Left kidney (tissue), 2 donors: ENCODE measurements around the gene PER2. TPM values are rescaled to one million over a fixed set of nuclear protein-coding genes. Genes with fewer than 3 reads are reported as not detected.

Experiments used
- DNase-seq: peaks from one replicate; pipeline ENCODE4 v3.0.0-alpha.2; 2013
- polyA plus RNA-seq: library from polyadenylated mRNA; unstranded; fragments of 120-200 nt; gene quantifications from one replicate; pipeline ENCODE4 v1.2.1, GENCODE V29; 2013; ENCODE audit not compliant: insufficient read length

Gene PER2
- polyA plus RNA-seq, 1 donor = 8.2 TPM

DNA sequence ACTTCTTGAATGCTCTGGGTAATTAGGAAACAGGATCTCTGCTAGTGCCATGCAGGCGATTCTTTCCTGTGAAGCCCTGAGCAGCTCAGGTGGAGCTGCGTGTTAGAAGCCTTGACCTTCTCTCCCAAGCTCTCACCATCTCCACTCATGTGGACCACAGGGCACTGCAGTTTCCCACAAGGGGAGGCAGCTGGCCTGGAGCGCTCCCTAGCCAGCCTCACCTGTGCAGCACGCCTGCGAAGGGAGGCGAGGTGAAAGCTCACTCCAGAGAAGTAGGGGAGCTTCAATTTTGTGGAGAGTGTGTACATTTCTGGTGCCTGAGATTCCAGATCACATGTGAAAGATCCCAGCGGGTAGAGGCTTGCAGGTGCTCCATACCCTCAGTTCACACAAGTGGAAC, 37.5 kb downstream of the PER2 start:
- no peak for DNase-seq

DNA sequence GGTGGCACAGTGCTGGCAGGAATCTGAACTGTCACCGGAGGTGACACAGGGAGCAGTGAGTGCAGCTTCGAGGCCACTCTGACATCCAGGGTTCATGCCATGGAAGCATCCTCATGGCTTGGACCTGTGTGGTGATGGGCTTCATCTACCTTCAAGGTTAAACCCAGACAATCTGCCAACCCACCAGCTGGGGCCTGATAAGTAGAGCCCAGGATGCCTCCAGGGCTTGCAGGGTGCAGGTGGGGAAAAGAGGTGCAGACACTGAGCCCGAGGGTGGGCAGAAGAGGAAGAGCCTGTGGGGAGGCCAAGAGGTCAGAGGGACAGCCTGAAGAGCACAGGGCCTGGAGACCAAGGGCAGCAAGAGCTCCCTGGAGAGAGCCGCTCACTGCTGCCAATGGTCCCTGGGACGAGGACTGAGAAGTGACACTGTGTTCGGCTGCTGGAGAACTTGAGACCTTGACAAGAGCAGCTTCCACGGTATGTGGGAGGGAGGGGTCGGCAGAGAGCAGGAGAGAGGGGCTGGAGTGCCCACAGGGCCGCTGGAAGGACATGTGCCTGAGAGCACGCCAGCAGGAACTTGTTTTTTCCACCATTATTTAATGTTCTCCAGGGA, 40.5 kb downstream of the PER2 start:
- DNase-seq = no peak

DNA sequence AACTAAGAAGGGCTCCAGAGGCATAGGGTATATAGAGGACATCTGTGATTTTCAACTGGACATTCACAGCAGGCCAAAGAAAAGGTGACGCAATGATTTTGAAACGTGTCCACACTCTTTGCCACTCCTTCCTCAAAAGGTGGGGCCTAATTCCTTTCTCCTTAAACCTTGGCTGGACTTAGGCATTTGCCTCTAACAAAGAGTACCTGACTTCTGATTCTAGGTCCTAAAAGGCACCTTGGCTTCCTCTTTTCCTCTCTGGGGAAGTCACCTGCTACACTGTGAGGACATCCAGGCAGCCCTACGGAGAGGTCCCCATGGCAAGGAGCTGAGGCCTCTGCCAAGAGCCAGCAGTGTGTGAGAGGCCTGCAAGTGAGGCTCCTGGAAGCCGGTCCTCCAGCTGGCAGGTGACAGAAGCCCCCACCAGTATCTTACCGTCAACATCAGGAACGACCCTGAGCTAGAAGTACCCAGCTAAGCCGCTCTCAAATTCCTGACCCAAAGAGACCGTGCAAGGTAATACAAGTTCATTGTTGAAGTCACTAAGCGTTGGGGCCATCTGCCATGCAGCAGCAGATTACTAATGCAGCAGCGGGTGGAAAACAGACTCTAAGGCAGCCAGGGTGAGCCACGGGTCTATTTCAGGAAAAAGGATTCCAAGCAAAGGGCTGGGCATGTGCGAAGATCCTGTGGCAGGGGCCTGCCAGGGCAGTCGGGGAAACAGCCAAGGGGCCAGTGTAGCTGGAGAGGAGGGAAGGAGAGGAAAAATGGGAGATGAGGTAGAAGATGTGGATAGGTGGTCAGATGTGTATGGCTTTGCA, 41.2 kb downstream of the PER2 start:
- no peak for DNase-seq

DNA sequence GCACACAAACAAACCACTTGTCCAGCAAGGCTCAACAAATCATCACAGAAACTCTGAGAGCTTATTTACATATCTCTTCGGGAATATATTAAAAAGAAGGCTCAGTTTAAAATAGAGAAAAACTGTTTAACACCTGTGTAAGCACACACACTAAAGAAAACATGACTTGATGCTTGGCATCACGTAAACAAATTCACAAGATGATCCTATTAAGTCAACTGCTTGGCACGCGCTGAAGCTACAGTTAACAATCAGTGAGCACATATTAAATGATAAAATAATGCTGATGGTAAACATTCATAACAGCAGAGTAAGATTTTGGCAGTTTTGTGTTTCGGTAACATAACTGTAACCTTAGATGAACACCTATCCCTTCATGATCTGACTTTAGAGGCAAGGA, 44.3 kb downstream of the PER2 start:
- DNase-seq = no peak

DNA sequence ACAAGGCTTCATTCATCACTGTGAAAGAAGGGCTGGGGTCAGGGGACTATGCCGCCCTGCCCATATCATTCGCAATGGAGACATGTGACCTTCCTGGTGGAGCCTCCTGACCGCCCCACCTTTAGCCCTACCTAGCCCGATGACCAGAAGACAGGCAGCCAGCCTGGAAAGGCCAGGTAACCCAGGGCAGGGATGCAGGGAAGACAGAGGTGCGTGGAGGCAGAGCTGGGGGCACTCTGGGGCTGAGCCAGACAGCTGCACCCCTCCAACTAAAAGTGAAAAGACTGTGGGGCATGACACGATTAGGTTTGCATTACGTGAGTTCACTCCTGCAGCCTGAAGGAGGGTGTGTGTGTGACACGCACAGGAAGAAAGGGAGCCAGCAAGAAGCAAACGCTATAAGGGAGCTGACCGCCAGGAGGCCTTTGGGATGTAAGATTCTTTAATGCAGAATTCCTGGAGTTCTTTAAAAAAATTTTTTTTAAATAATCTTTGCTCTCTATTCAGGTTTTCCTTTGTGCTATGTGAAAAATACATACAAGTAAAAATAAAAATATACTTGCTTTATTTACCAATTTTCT, 44.8 kb downstream of the PER2 start:
- DNase-seq = no peak

DNA sequence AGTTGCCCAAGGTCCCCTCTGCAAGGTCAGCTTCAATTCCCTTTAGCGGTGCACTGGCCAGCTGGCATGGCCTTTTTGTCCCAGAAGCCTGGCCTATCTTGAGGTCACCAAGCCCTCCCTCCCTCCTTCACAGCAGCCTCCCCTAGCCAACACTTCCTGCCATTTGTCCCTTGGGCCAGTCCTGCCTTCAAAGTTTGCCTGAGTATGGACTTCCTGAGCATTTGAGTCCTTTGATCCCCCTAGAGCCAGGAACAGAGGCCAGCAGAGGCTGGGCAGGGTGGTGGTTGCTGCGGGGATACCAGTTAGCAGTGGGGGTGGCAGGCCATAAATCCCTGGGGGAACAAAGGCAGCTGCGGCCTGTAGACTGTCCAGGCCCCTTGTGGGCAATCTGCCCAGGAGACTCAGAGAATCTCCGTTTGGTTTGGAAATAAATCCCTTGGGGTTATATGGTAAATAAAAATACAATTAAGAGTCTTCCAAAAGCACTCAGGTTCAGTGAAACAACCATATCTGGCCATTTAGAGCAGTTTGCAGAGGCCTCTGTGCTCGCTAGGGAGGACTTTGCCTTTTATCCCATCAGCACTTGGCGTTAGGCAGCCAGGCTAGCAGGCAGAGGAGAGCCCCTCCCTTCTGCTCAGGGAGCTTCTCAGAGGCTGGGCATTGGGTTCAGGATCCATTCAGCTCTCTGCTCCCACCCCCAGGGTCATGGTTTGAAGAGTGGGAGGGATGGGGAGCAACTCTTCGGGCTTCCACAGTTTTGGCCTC, 45.5 kb downstream of the PER2 start:
- DNase-seq = no peak

DNA sequence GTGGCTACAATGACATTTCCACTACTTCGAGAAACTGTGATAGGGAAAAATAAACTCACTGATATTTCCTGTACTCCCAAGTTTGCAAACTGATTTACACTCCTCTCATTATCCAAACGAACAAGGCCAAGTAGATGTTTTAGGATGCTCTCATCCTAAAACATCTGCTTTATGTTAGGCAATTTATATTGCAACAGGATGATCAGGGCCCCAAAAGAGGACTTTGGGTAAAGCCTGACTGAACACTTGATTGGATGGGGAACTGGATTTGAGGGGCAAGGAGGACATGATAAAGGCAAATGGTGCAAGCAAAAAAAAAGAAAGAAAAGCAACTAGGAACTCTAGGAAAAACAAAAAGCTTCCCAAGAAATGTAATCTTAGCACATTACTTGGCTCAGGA, 46.4 kb downstream of the PER2 start:
- no peak for DNase-seq

DNA sequence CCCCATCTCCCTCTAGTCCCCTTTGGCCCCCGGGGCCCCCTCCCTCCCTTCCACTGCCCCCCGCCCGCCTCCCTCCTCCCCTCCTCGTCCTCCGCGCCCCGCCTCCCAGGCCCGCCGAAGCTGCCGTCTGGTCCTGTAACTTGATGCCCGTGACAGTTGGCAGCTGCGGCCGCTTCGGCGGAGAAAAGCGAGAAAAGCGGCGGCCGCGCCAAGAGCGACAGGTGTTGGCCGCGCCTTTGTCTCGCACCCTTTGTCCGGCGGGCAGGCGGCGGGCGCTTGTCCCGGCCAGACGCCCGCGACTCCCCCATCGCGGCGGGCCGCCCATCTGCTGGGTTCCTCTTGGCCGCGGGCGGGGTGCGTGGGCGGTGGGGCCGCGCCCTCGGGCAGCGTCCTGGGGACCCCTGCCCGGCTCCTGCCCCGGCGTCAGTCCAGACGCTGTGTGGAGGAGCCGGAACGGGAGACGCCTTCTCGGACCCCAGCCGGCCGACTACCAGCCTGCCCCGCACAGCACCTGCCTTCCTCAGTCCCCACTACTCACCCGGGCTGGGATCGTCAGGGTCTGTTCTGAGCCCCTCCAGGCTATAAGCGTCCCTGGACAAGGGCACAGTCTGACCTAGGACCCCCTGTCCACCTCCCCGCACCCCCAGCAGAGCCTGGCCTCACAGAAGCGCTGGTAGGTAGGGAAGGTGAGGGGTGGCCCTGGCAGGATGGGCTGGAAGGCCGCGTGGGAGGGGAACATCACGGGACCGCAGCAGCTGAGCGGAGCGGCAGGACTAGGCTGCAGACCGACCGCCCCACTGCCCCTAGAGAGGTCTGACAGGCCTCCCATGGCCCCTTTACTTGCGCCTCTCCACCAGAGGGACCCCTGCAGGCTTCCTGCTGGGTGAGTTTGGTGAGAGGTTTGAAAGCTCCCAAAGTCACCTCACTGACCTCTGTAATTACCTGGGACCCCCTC, 47.4 kb downstream of the PER2 start:
- peak; percentile 73 for DNase-seq

DNA sequence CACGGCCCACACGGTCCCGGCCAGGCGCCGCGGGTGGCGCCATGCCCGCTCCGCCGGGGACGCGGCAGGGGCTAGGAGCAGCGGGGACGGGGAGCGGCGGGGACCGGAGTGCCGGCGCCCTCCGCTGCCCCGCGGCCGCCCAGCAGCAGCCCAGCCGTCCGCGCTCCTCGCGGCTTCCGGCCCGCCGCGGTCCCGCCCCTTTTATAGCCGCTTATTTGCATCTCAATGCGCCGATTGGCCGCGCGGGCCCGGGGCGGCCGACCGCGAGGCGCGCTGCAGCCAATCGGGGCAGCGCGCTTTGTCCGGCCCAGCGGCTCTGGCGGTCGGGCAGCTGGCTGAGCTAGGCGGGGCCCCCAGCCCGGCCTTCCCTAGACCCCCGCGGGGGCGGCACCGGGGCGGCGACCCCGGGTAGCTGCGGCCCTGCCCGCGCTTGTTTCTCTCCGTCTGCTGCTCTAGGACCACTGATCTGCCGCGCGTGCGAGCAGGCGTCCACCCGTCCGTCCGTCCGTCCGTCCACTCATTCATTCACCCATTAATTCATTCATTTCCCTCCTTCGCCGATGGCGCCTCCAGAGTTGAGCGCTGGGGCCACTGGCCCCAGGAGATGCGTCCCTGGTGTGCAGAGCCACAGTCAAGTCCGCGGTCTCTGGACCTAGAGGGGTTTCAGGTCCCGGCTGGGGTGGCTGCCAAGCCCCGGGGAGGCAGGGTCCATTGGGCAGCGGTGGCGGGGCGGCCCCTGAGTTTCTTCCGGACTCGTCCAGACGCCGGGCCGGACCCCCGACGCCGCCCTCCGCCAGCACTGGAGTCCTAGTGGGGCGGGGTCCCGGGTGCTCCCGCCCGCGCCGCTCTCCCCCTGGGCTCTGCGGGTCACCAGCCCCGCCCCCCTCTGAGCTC, 48.3 kb downstream of the PER2 start, which contains the start of gene HES6:
Gene HES6 (minus strand): TSS at position 176 of the 894 bp plus-strand sequence. CDS start 133 bp downstream, at position 43.
- DNase-seq = peak; percentile 90

DNA sequence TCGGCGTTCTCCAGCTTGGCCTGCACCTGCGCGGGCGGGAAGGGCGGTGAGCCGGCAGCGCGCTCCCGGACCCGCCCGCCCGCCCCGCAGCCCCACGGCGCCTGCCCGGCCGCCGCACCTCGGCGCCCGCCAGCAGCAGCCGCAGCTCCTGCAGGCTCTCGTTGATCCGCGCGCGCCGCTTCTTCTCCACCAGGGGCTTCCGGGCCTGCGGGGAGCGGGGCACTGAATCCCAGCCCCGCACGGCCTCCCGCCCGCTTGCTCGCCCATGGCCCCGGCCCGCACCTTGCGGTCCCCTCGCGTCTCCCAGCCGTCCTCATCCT, 48.9 kb downstream of the PER2 start:
- no peak for DNase-seq

DNA sequence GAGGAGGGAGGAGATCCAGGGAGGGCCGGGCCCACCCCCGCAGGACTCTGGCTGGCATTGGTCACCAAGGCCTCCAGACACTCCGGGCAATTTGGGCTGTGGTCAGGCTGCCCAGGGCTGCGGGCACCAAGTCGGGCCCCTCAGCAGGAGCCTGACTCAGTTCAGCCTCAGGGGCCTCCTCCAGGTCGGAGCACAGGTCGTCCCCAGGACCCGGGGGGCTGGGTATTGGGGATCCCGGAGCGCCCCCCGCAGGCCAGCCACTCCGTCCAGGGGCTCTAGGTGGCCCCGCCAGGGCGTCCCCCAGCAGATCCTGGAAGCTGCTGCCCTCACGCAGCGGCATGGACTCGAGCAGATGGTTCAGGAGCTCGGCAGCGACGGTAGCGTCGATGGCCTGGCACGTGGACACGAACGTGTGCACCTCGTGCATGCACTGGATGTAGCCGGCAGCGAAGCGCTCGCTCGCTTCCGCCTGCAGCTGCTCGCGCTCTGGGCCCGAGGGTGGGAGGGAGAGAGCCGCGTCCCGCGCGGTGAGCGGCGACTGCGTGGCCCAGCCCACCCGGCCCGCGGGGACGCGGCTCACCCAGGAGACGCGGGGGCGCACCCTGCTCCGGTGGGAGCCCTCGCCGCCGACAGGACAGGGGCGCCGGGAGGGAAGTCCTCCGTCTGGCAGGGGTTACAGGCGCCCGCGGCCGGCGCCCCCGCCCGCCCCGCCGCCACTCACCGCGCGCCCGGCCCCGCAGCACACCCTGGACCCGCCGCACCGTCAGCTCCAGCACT, 49.5 kb downstream of the PER2 start:
- DNase-seq = no peak

DNA sequence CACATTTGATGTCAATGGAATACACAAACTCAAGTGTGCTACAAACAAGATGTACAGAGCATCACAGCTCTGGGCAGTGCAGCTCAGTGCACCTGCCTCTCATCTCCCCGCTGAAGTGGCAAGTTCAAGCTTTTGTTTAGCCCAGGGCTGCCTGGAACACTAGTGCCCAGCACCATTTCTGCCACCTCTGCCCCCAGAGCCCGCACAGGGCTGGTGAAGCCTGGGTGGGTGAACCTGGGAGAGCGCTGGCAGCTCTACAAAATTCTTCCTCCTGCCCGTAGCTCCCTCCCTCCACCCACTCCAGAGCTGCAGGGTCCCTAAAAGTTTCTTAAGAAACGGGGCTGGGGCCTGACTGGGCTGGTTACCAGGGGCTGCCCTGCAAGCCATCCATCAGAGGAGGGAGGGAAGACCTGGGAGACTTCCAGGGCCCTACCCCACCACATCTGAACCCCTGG, 50.1 kb downstream of the PER2 start:
- no peak for DNase-seq

DNA sequence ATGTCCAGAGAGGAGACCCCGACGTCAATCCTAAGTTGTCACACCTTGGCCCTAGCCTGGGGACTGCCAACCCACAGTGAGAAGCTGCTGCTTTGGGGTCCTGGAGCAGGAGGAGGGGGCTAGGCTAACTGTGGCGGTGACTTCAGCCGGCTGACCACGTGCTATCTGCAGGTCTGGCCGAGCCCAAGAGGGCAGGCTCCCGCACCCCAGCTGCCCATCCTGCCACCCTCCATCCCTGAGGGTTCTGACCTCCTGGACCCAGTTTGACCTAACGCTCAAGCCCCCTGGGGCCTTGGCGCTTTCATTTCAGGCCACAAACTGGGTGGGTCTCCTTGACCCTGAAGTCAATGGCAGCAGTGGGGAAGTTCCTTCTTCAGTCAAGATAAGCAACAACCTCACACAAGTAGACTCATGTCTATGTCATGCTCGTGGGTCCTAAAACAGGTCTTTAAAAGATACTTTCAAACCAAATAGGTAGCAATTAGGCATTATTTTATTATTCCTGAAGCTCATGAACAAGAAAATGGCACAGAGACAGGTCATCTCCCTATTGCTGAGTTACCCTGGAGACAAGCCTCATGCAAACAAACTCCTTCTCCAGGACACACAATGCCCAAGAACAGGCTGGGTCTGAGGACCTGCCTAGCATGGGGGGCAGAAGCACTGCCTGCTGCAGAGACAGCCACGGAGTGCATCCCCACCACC, 50.8 kb downstream of the PER2 start:
- DNase-seq = no peak

DNA sequence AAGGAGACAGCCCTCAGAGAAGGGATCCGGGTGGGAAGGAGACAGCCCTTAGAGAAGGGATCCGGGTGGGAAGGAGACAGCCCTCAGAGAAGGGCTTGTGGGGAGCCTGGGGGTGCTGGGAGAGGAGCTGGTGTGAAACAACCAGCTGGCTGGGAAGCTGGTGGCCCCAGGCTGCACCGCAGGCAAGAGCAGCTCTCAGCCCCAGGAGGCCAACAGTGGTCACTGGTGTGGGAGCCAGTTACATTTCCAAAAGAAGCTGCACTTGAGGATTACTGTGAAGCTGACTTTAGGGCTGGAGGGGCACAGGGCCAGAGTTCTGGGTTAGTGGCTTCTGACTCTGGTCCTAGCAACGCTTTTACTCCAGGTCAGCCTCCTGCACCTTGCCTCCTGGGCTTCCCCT, 51.8 kb downstream of the PER2 start:
- no peak for DNase-seq

DNA sequence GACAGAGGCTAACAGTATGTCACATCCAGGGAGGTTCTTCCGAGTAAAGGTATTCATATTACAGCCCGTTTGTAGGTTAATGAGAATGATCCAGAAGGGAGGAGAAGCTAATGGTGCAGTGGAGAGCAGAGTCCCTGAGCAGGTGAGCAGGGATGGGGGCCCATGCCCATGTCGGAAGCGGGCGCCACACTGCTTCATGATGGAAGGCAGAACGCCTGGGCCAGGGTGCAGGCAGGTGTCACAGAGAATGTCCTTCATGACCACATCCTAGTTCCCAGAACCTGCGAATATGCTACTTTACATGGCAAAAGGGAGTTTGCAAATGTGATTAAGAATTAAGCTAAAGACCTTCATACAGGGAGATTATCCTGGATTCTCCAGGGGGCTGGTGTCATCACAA, 52.6 kb downstream of the PER2 start:
- no peak for DNase-seq

DNA sequence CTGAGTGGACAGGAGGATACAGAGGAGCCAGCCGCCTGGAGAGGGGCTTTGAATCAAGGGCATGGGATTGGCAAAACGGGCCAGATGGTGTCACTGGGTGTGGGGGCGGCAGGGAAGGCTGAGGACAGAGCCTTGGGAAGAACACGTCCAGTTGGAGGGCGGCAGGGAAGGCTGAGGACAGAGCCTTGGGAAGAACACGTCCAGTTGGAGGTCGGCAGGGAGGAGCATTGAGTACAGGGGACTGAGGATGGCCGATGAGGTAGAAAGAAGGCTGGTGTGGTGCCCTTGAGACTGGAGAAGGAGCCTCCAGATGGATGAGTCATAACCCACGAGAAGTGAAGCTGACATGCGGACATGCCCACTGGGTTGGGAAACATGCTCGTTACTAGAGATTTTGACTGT, 53.1 kb downstream of the PER2 start:
- DNase-seq = no peak

DNA sequence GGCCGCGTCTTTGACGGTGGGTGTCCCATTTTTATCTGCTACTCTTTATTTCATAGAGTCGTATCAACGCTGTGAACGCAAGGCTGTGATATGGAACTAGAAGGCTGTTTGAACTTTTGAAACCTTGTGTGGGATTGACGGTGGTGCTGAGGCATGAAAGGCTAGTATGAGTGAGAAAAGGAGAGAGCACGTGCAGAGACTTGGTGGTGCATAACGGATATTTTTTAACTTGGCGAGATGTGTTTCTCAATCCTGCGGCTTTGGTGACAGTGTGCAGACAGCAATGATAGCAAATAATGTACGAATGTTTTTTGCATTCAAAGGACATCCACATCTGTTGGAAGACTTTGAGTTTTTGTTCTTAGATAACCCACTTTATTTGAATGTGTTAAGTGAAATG, 54.8 kb downstream of the PER2 start:
- DNase-seq = no peak

DNA sequence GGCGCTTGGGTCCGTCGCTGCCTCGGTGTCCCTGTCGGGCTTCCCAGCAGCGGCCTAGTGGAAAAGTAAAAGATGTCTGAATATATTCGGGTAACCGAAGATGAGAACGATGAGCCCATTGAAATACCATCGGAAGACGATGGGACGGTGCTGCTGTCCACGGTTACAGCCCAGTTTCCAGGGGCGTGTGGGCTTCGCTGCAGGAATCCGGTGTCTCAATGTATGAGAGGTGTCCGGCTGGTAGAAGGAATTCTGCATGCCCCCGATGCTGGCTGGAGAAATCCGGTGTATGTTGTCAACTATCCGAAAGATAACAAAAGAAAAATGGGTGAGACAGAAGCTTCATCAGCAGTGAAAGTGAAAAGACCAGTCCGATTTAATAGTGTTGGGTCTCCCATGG, 56.6 kb downstream of the PER2 start:
- no peak for DNase-seq

DNA sequence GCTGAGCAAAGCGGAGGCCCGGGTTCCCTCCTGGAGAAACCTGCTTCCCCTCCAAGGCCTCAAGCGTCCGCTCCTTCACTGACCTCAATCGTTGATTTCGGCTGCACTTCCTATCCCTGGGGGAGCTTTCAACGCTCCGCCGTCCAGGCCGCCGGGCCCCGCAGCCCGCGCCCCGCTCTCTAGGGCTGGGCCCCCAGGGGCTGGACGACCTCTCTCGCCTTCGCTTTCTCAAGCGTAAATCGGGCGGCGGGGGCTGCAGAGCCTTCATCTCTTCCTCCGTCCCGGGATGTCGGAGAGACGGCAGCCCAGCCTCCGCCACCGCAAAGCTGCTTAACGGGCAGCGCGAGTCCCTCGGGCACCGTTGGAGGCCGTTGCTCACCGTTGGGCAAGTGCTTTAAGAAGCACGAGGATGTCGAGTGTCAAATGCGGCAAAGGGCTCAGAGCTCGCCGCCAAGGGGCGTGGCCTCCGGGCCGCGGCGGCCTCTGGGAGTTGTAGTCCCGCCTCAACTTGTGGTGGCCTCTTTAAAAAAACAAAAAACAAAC, 57.1 kb downstream of the PER2 start:
- DNase-seq = no peak
